Measurements from ENCODE around the gene HACD2.

DNA sequence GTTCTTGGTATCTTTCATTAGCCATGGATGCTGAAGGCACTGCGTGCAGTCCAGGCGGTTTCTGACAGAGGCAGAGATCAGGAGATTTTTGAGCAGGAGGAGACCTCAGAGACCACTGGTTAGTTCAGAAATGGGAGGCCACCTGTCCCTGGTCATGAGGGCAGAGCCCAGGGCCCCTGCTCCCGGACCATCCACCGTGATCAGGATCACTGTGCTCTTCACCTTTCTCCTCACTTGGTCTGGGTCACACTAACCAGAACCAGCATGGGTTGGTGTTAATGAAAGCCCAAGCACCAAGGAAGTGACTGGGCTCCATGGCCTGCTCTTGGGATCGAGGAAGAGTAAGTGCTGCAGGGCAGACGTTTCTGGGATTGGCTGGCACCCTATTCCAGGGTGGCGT, 42.0 kb upstream of the HACD2 start:
- TF ChIP-seq POLR2A (IDR thresholded peaks at IDR 0.05; ENCODE audit: low read depth, low read length) (no peak), JUN (IDR thresholded peaks at IDR 0.05; ENCODE audit: borderline replicate concordance, insufficient read depth, insufficient read length, low read depth) (no peak), EZH2 (IDR thresholded peaks at IDR 0.05; ENCODE audit: borderline replicate concordance, low read depth, low read length, severe bottlenecking) (no peak), POLR2AphosphoS5 (IDR thresholded peaks at IDR 0.05; ENCODE audit: insufficient read depth, low read depth, low read length) (no peak), GATA2 (IDR thresholded peaks at IDR 0.05; ENCODE audit: insufficient read depth, insufficient read length, low read depth, low read length) (no peak), FOS (IDR thresholded peaks at IDR 0.05; ENCODE audit: borderline replicate concordance, insufficient read depth, low read length) (no peak), MYC (IDR thresholded peaks at IDR 0.05; ENCODE audit: low read depth, low read length) (no peak)
- TF ChIP-seq, protein P1, sequence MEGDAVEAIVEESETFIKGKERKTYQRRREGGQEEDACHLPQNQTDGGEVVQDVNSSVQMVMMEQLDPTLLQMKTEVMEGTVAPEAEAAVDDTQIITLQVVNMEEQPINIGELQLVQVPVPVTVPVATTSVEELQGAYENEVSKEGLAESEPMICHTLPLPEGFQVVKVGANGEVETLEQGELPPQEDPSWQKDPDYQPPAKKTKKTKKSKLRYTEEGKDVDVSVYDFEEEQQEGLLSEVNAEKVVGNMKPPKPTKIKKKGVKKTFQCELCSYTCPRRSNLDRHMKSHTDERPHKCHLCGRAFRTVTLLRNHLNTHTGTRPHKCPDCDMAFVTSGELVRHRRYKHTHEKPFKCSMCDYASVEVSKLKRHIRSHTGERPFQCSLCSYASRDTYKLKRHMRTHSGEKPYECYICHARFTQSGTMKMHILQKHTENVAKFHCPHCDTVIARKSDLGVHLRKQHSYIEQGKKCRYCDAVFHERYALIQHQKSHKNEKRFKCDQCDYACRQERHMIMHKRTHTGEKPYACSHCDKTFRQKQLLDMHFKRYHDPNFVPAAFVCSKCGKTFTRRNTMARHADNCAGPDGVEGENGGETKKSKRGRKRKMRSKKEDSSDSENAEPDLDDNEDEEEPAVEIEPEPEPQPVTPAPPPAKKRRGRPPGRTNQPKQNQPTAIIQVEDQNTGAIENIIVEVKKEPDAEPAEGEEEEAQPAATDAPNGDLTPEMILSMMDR (IDR thresholded peaks at IDR 0.05; ENCODE audit: extremely low read depth in 1 of 2, insufficient read depth in 1 of 2, low read depth in 1 of 2, low read length in 2 of 2): no peak
- TF ChIP-seq, protein P2, sequence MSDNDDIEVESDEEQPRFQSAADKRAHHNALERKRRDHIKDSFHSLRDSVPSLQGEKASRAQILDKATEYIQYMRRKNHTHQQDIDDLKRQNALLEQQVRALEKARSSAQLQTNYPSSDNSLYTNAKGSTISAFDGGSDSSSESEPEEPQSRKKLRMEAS (IDR thresholded peaks at IDR 0.05; ENCODE audit: insufficient read depth, insufficient read length): no peak

Data from endothelial cell of umbilical vein (primary cell).